Tibial artery (tissue), 4 donors: ENCODE results near the gene SHROOM3.

Experiments
- DNase-seq, 2 donors: peaks; one replicate each; pipeline ENCODE4 v3.0.0-alpha.2; 2019
- H3K27ac ChIP-seq, 2 donors: fragments of 200-600 bp; sonication (generic) in 1 of 2; 1 replicate in 1 of 2; 2 replicates in 1 of 2; pipeline ENCODE4 v1.5.1; 2018 to 2019; ENCODE audit warnings: mild to moderate bottlenecking in 1 of 2
- H3K27me3 ChIP-seq, 2 donors: fragments of 200-600 bp; sonication (generic) in 1 of 2; one replicate each; pipeline versions ENCODE4 v1.5.1 to v1.6.0; 2016 to 2019
- H3K36me3 ChIP-seq, 3 donors: fragments of 200-600 bp; sonication (generic) in 2 of 3; one replicate each; pipeline ENCODE4 v1.5.1; 2016 to 2019; ENCODE audit warnings: mild to moderate bottlenecking in 2 of 3
- H3K4me1 ChIP-seq, 4 donors: fragments of 200-600 bp; sonication (generic) in 2 of 4; 1 replicate in 3 of 4; 2 replicates in 1 of 4; pipeline ENCODE4 v1.5.1; 2016 to 2019
- H3K4me3 ChIP-seq, 2 donors: fragments of 200-600 bp; sonication (generic) in 1 of 2; 1 replicate in 1 of 2; 2 replicates in 1 of 2; pipeline ENCODE4 v1.5.1; 2018 to 2019; ENCODE audit warnings: mild to moderate bottlenecking in 2 of 2
- H3K9me3 ChIP-seq, 3 donors: fragments of 200-600 bp; sonication (generic) in 1 of 3; one replicate each; pipeline ENCODE4 v1.5.1; 2016 to 2019
- CTCF ChIP-seq, 2 experiments: fragments of 200-600 bp in 1 of 2; fragments of 450-650 bp in 1 of 2; IDR thresholded peaks; one replicate each; pipeline ENCODE4 v1.5.1; 2017 to 2019; ENCODE audit warnings: antibody characterized with exemption in 2 of 2, mild to moderate bottlenecking in 1 of 2, moderate library complexity in 1 of 2
- intact Hi-C: fragments of 100-400 bp; cut with DNase I; formaldehyde crosslinking; loops from one replicate; pipeline ENCODE4 v1.15.0; 2023; ENCODE audit warnings: low total_unique reads

SHROOM3 gene

GRCh38 chr4:76706581-76706980, 271.6 kb downstream of the SHROOM3 start:
- no peak overlapping the region for H3K27ac ChIP-seq
- TF ChIP-seq CTCF (IDR thresholded peaks at IDR 0.05) = no peak
- H3K9me3 ChIP-seq = no peaks in the 10 kb centered on the region
- no peak overlapping the region for H3K4me3 ChIP-seq
- H3K36me3 ChIP-seq = peaks cover 7 to 11% (median 8%) of the 10 kb centered on the region in 3 donors
- intact Hi-C loops = no loop called here
- DNase-seq = no peak
- peaks cover 0 to 88% (median 45%) of the 10 kb centered on the region in 4 donors for H3K4me1 ChIP-seq
- no peaks in the 10 kb centered on the region for H3K27me3 ChIP-seq

- intact Hi-C loops = no loop called here
These were observed 274.1 kb downstream of the SHROOM3 start for GRCh38 chr4:76708971-76709771.

GRCh38 chr4:76709772-76710090, 274.7 kb downstream of the SHROOM3 start:
- H3K36me3 ChIP-seq = peaks cover 7 to 11% (median 8%) of the 10 kb centered on the region in 3 donors
- intact Hi-C loops = no loop called here
- peak overlapping the region; percentile 70 to 76 for H3K27ac ChIP-seq

More at GRCh38 chr4:76708971-76709771, 274.1 kb downstream of the SHROOM3 start:
- no peak for DNase-seq
- no peak for TF ChIP-seq CTCF (IDR thresholded peaks at IDR 0.05)
- H3K4me3 ChIP-seq = no peak overlapping the region
- peak overlapping the region; percentile 70 to 76 for H3K27ac ChIP-seq
- no peaks in the 10 kb centered on the region for H3K27me3 ChIP-seq
- peaks cover 0 to 70% (median 34%) of the 10 kb centered on the region in 4 donors for H3K4me1 ChIP-seq
- peaks cover 7 to 11% (median 8%) of the 10 kb centered on the region in 3 donors for H3K36me3 ChIP-seq
- H3K9me3 ChIP-seq = no peaks in the 10 kb centered on the region

GRCh38 chr4:76712564-76712963, 277.5 kb downstream of the SHROOM3 start:
- intact Hi-C loops = no loop called here
- TF ChIP-seq CTCF (IDR thresholded peaks at IDR 0.05) = no peak

More at GRCh38 chr4:76709772-76710090, 274.7 kb downstream of the SHROOM3 start:
- Histone ChIP-seq H3K9me3 (no peaks in the 10 kb centered on the region), H3K4me3 (no peak overlapping the region), H3K4me1 (peaks cover 0 to 70% (median 31%) of the 10 kb centered on the region in 4 donors), H3K27me3 (no peaks in the 10 kb centered on the region)
- no peak for DNase-seq
- TF ChIP-seq CTCF (IDR thresholded peaks at IDR 0.05) = no peak

GRCh38 chr4:76714226-76714625, 279.2 kb downstream of the SHROOM3 start:
- intact Hi-C loops = no loop called here
- TF ChIP-seq CTCF (IDR thresholded peaks at IDR 0.05) = no peak
- no peaks in the 10 kb centered on the region for H3K27me3 ChIP-seq
- H3K9me3 ChIP-seq = no peaks in the 10 kb centered on the region
- no peak overlapping the region for H3K4me3 ChIP-seq
- H3K27ac ChIP-seq = peak overlapping the region; percentile 48 to 66
- peaks cover 7 to 11% (median 8%) of the 10 kb centered on the region in 3 donors for H3K36me3 ChIP-seq
- no peak for DNase-seq
- peaks cover 0 to 71% (median 36%) of the 10 kb centered on the region in 4 donors for H3K4me1 ChIP-seq

More at GRCh38 chr4:76712564-76712963, 277.5 kb downstream of the SHROOM3 start:
- no peaks in the 10 kb centered on the region for H3K9me3 ChIP-seq
- H3K27ac ChIP-seq = no peak overlapping the region
- peaks cover 0 to 69% (median 31%) of the 10 kb centered on the region in 4 donors for H3K4me1 ChIP-seq
- no peak for DNase-seq
- no peak overlapping the region for H3K4me3 ChIP-seq
- no peaks in the 10 kb centered on the region for H3K27me3 ChIP-seq
- H3K36me3 ChIP-seq = peaks cover 7 to 11% (median 8%) of the 10 kb centered on the region in 3 donors
